ENCODE data around the gene ZNF439. TPM values are rescaled to one million over a fixed set of nuclear protein-coding genes. Genes with fewer than 3 reads are reported as not detected.

Gene ZNF439
- total RNA-seq, 1 experiment from 2014 or later: 3.3 TPM

DNA sequence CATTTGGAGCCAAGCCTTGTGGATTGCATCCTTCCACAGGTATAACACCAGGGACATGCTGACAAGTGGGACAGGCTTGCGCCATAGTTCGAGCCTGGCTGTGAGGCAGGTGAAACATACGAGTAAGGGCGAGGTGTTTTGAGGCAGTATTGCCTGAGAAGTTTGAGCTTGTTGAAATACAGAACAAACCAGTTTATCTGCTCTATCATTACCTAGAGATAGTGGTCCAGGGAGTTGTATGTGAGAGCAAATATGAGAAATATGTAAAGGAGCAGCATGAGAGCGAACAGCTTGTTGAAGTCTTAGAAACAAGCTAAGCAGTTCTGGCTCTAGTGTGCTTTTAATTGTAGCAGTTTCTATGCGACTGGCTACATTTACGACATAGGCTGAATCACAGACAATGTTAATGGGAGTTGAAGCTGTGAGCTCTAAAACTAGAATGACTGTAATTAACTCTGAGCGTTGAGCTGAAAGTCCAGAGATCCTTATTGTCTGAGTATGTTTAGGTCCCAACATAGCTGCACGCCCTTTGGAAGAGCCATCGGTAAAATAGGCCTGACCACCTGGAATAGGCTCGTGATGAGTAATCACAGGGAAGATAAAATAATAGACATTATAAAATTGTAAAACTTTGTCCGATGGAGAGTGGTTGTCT lies 8.2 kb downstream of the ZNF439 start:
- no peak overlapping the region for H3K4me3 Mint-ChIP-seq
- no peak overlapping the region for H3K27ac ChIP-seq (ENCODE audit: insufficient read length, low read depth, low read length)
- peaks cover 46 to 61% of the 10 kb centered on the region in 2 experiments for H3K9me3 Mint-ChIP-seq
- no peak overlapping the region for H2AFZ ChIP-seq (ENCODE audit: low read length)
- H3K27me3 Mint-ChIP-seq (ENCODE audit: low read depth): peaks cover 10% of the 10 kb centered on the region
- H3K18ac ChIP-seq (ENCODE audit: insufficient read length, low read depth, low read length): no peak overlapping the region
- no peaks in the 10 kb centered on the region for H3K23me2 ChIP-seq (ENCODE audit: insufficient read length, low read depth, low read length, poor library complexity, severe bottlenecking)
- no peak overlapping the region for H3K9ac ChIP-seq (ENCODE audit: extremely low read depth, insufficient read length, low read length)
- no peak overlapping the region for H3K14ac ChIP-seq (ENCODE audit: insufficient read depth, low read length)
- DNase-seq: no peak
- H4K20me1 ChIP-seq (ENCODE audit: control insufficient read depth, insufficient read depth, insufficient read length): no peaks in the 10 kb centered on the region
- H3K4me1 Mint-ChIP-seq: no peaks in the 10 kb centered on the region
- H3K79me2 ChIP-seq (ENCODE audit: insufficient read depth, low read length): no peaks in the 10 kb centered on the region
- TF ChIP-seq, protein P1, sequence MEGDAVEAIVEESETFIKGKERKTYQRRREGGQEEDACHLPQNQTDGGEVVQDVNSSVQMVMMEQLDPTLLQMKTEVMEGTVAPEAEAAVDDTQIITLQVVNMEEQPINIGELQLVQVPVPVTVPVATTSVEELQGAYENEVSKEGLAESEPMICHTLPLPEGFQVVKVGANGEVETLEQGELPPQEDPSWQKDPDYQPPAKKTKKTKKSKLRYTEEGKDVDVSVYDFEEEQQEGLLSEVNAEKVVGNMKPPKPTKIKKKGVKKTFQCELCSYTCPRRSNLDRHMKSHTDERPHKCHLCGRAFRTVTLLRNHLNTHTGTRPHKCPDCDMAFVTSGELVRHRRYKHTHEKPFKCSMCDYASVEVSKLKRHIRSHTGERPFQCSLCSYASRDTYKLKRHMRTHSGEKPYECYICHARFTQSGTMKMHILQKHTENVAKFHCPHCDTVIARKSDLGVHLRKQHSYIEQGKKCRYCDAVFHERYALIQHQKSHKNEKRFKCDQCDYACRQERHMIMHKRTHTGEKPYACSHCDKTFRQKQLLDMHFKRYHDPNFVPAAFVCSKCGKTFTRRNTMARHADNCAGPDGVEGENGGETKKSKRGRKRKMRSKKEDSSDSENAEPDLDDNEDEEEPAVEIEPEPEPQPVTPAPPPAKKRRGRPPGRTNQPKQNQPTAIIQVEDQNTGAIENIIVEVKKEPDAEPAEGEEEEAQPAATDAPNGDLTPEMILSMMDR (conservative IDR thresholded peaks at IDR 0.05): no peak
- H2BK15ac ChIP-seq (ENCODE audit: low read depth, low read length): no peak overlapping the region
- no peak overlapping the region for H3K4me2 ChIP-seq (ENCODE audit: insufficient read depth, insufficient read length, low read length)
- H2BK5ac ChIP-seq (ENCODE audit: insufficient read length, low read length): no peak overlapping the region
- no peak overlapping the region for H2AK5ac ChIP-seq (ENCODE audit: insufficient read length, low read length)
- H3K23ac ChIP-seq (ENCODE audit: insufficient read length, low read depth, low read length): no peak overlapping the region
- H3K4me1 ChIP-seq (ENCODE audit: insufficient read depth, low read length): no peaks in the 10 kb centered on the region
- no peak overlapping the region for H3T11ph ChIP-seq (ENCODE audit: low read length)
- no peak overlapping the region for H2BK120ac ChIP-seq (ENCODE audit: low read depth, low read length, poor library complexity, severe bottlenecking)
- no peak overlapping the region for H2BK20ac ChIP-seq (ENCODE audit: low read depth, low read length, poor library complexity, severe bottlenecking)
- H4K91ac ChIP-seq (ENCODE audit: insufficient read length, low read depth, low read length): no peak overlapping the region
- no peak overlapping the region for H4K5ac ChIP-seq (ENCODE audit: insufficient read length, low read depth, low read length)
- H2BK12ac ChIP-seq (ENCODE audit: insufficient read length, low read depth, low read length): no peak overlapping the region
- no CpG with 5 or more reads among the region's 12 CpGs for WGBS (ENCODE audit: extremely low coverage, insufficient read length, low lambda C conversion rate)
- peaks cover 0 to 5% (median 0%) of the 10 kb centered on the region in 3 experiments; a peak in 1 of 7 replicates for H3K36me3 Mint-ChIP-seq (ENCODE audit: insufficient read depth in 1 of 3, low read depth in 3 of 3)
- no peak overlapping the region for H3K4ac ChIP-seq (ENCODE audit: low read depth, low read length)
- no peak overlapping the region for H3K27ac Mint-ChIP-seq
- no peaks in the 10 kb centered on the region for H3K79me1 ChIP-seq (ENCODE audit: insufficient read depth, low read depth, low read length, poor library complexity, severe bottlenecking)
- H4K8ac ChIP-seq (replicated peaks; ENCODE audit: insufficient read length, low read depth, low read length): no peak overlapping the region
- H3K27me3 ChIP-seq (ENCODE audit: insufficient read depth, low read length): no peaks in the 10 kb centered on the region
- H3K56ac ChIP-seq (ENCODE audit: insufficient read length, low read depth, low read length): no peak overlapping the region
- H3K9me3 ChIP-seq (ENCODE audit: control insufficient read depth, low read depth, low read length): peaks cover 9% of the 10 kb centered on the region
